GM23338 (cell line): ENCODE results near the gene ZDHHC3. TPM values are rescaled to one million over a fixed set of nuclear protein-coding genes. Genes with fewer than 3 reads are reported as not detected.

Experiments
- ATAC-seq: fragments of 200-7000 bp; cut with Tn5 transposase; 3 replicates; pipeline ENCODE4 v1.9.1; 2020
- DNase-seq: peaks from one replicate; pipeline ENCODE4 v3.0.0-alpha.2; 2015; ENCODE audit warnings: low spot score
- H2AFZ ChIP-seq: fragments of 200-600 bp; sonication (generic); 2 replicates; pipeline ENCODE4 v1.8.0; 2016; ENCODE audit warnings: antibody characterized with exemption, mild to moderate bottlenecking, moderate library complexity
- H3F3A ChIP-seq: fragments of 200-600 bp; sonication (generic); replicated peaks from 2 replicates; pipeline ENCODE4 v1.8.0; 2017; ENCODE audit warnings: antibody characterized with exemption, mixed run types, low read depth
- H3K27ac ChIP-seq: fragments of 200-600 bp; sonication (generic); 2 replicates; pipeline ENCODE4 v1.6.1; 2016; ENCODE audit warnings: low read depth
- H3K27me3 ChIP-seq: fragments of 200-600 bp; sonication (generic); 2 replicates; pipeline ENCODE4 v1.8.0; 2016; ENCODE audit warnings: mild to moderate bottlenecking, mixed run types, moderate library complexity; ENCODE audit not compliant: insufficient read depth
- H3K36me3 ChIP-seq: fragments of 200-600 bp; sonication (generic); 2 replicates; pipeline ENCODE4 v1.8.0; 2016; ENCODE audit warnings: mild to moderate bottlenecking; ENCODE audit not compliant: insufficient read depth
- H3K4me1 ChIP-seq: fragments of 200-600 bp; sonication (generic); 2 replicates; pipeline ENCODE4 v1.8.0; 2016; ENCODE audit warnings: mild to moderate bottlenecking, moderate library complexity; ENCODE audit not compliant: insufficient read depth
- H3K4me2 ChIP-seq: fragments of 200-600 bp; sonication (generic); 2 replicates; pipeline ENCODE4 v1.7.1; 2017; ENCODE audit warnings: mixed run types
- H3K4me3 ChIP-seq: fragments of 200-600 bp; sonication (generic); 2 replicates; pipeline ENCODE4 v1.6.1; 2016; ENCODE audit warnings: mixed run types
- H3K79me2 ChIP-seq: fragments of 200-600 bp; sonication (generic); replicated peaks from 2 replicates; pipeline ENCODE4 v1.8.0; 2017; ENCODE audit warnings: mild to moderate bottlenecking; ENCODE audit not compliant: insufficient read depth
- H3K9me2 ChIP-seq: fragments of 200-600 bp; sonication (generic); 2 replicates; pipeline ENCODE4 v1.8.0; 2017; ENCODE audit not compliant: insufficient read depth
- H4K20me1 ChIP-seq: fragments of 200-600 bp; sonication (generic); replicated peaks from 2 replicates; pipeline ENCODE4 v1.8.0; 2017; ENCODE audit warnings: mild to moderate bottlenecking; ENCODE audit not compliant: insufficient read depth
- H3K27ac Mint-ChIP-seq: 2 replicates; pipeline ENCODE4 v1.8.0; 2020; ENCODE audit warnings: inconsistent platforms, mild to moderate bottlenecking, moderate library complexity, mixed read lengths
- H3K27me3 Mint-ChIP-seq: 3 replicates; pipeline ENCODE4 v1.8.0; 2022; ENCODE audit warnings: low read depth, mild to moderate bottlenecking, moderate library complexity, mixed read lengths, inconsistent platforms; ENCODE audit not compliant: insufficient read depth, poor library complexity
- H3K36me3 Mint-ChIP-seq: 3 replicates; pipeline ENCODE4 v1.8.0; 2021; ENCODE audit warnings: low read depth, mild to moderate bottlenecking, inconsistent platforms, moderate library complexity, mixed read lengths
- H3K4me1 Mint-ChIP-seq: 3 replicates; pipeline ENCODE4 v1.8.0; 2020; ENCODE audit warnings: mild to moderate bottlenecking, inconsistent platforms, mixed read lengths
- H3K4me3 Mint-ChIP-seq: 3 replicates; pipeline ENCODE4 v1.8.0; 2021; ENCODE audit warnings: moderate library complexity, mild to moderate bottlenecking, inconsistent platforms, mixed read lengths
- H3K9me3 Mint-ChIP-seq: 3 replicates; pipeline ENCODE4 v1.8.0; 2020; ENCODE audit warnings: moderate library complexity, mild to moderate bottlenecking, inconsistent platforms, mixed read lengths
- CREB1 ChIP-seq: fragments of 250-450 bp; sonication (Bioruptor Pico); IDR thresholded peaks from 2 replicates; pipeline ENCODE4 v1.5.0; 2020; ENCODE audit warnings: low read depth, mild to moderate bottlenecking, moderate library complexity
- EZH2 ChIP-seq: fragments of 200-600 bp; sonication (generic); IDR thresholded peaks from one replicate; pipeline ENCODE4 v1.8.0; 2017; ENCODE audit warnings: antibody characterized with exemption, mild to moderate bottlenecking, low read depth; ENCODE audit not compliant: unreplicated experiment
- EZH2phosphoT487 ChIP-seq: fragments of 200-600 bp; sonication (generic); IDR thresholded peaks from one replicate; pipeline ENCODE4 v1.8.1; 2018; ENCODE audit warnings: antibody characterized with exemption; ENCODE audit not compliant: unreplicated experiment
- JUNB ChIP-seq: IDR thresholded peaks from one replicate; pipeline ENCODE4 v1.6.1; 2016; ENCODE audit warnings: antibody characterized with exemption; ENCODE audit not compliant: unreplicated experiment
- NANOG ChIP-seq: IDR thresholded peaks from 2 replicates; pipeline ENCODE4 v1.6.1; 2016; ENCODE audit warnings: antibody characterized with exemption, borderline replicate concordance
- POLR2AphosphoS5 ChIP-seq: IDR thresholded peaks from 2 replicates; pipeline ENCODE4 v1.6.1; 2016; ENCODE audit warnings: antibody characterized with exemption, low read depth
- STAT1 ChIP-seq: IDR thresholded peaks from one replicate; pipeline ENCODE4 v1.6.1; 2016; ENCODE audit warnings: antibody characterized with exemption; ENCODE audit not compliant: unreplicated experiment
- ZNF114 ChIP-seq: fragments of 250-450 bp; sonication (Bioruptor Pico); IDR thresholded peaks from 2 replicates; pipeline ENCODE4 v1.5.0; 2020; ENCODE audit warnings: mild to moderate bottlenecking, moderate library complexity
- ZNF331 ChIP-seq: fragments of 250-450 bp; sonication (Bioruptor Pico); IDR thresholded peaks from 2 replicates; pipeline ENCODE4 v1.5.0; 2020; ENCODE audit warnings: low read depth, mild to moderate bottlenecking, moderate library complexity
- polyA plus RNA-seq: library from polyadenylated mRNA; unstranded; fragments of >200 nt; fragmentation: Nextera tagmentation; extraction: Ambion mirVana; gene quantifications from 2 replicates; pipeline ENCODE4 v1.2.1, GENCODE V29; 2016
- total RNA-seq: library from RNA; depleted of rRNA; stranded (reverse); fragments of >200 nt; shearing (Covaris generic); gene quantifications from 2 replicates; pipeline ENCODE4 v1.2.3, GENCODE V29; 2014
- TF ChIP-seq, protein P1 (sequence below), 2 experiments: fragments of 200-600 bp in 1 of 2; sonication (generic) in 1 of 2; conservative IDR thresholded peaks; 2 replicates each; pipeline versions ENCODE4 v1.5.1 to v1.6.1; 2016 to 2017; ENCODE audit warnings: antibody characterized with exemption in 2 of 2, low read depth in 2 of 2, mild to moderate bottlenecking in 2 of 2, moderate library complexity in 1 of 2
- TF ChIP-seq, protein P2 (sequence below): fragments of 250-450 bp; sonication (Bioruptor Pico); IDR thresholded peaks from 2 replicates; pipeline ENCODE4 v1.5.0; 2020; ENCODE audit warnings: mild to moderate bottlenecking, moderate library complexity
- TF ChIP-seq, protein P3 (sequence below): IDR thresholded peaks from 2 replicates; pipeline ENCODE4 v1.6.1; 2016; ENCODE audit warnings: antibody characterized with exemption
- TF ChIP-seq, protein P4 (sequence below): IDR thresholded peaks from one replicate; pipeline ENCODE4 v1.6.1; 2018; ENCODE audit warnings: antibody characterized with exemption; ENCODE audit not compliant: unreplicated experiment

Gene ZDHHC3
- total and polyA plus RNA-seq, 2 experiments from 2014 or later = 28.9 to 84.2 TPM

DNA sequence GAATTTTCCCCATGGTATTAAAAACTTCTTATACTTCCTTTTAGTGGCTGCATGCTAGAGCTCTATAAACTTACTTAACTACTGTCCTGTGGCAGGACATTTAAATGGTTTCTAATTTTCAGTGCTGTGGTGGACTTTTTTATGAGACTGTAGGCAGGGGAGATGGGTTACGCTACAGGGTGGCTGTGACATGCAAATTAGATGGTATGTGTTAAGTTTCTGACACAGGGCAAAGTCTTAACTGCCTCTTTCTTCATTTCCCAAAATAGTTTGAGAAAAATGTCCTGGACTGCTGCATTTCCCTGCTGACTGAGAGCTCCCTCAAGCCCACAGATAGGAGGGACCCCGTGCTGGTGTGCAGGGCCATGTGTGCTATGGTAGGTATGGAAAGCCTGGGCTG is 79.5 kb downstream of the ZDHHC3 start:
- no peak overlapping the region for H3K4me3 ChIP-seq
- Mint-ChIP-seq H3K4me1 (peaks cover 18% of the 10 kb centered on the region), H3K9me3 (no peaks in the 10 kb centered on the region; the same call in 2 of the 3 replicates), H3K27me3 (peaks cover 12% of the 10 kb centered on the region), H3K27ac (no peak overlapping the region), H3K4me3 (no peak overlapping the region), H3K36me3 (no peaks in the 10 kb centered on the region)
- TF ChIP-seq, protein P1, sequence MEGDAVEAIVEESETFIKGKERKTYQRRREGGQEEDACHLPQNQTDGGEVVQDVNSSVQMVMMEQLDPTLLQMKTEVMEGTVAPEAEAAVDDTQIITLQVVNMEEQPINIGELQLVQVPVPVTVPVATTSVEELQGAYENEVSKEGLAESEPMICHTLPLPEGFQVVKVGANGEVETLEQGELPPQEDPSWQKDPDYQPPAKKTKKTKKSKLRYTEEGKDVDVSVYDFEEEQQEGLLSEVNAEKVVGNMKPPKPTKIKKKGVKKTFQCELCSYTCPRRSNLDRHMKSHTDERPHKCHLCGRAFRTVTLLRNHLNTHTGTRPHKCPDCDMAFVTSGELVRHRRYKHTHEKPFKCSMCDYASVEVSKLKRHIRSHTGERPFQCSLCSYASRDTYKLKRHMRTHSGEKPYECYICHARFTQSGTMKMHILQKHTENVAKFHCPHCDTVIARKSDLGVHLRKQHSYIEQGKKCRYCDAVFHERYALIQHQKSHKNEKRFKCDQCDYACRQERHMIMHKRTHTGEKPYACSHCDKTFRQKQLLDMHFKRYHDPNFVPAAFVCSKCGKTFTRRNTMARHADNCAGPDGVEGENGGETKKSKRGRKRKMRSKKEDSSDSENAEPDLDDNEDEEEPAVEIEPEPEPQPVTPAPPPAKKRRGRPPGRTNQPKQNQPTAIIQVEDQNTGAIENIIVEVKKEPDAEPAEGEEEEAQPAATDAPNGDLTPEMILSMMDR (conservative IDR thresholded peaks at IDR 0.05; ENCODE audit: low read depth in 2 of 2) = no peak
- TF ChIP-seq ZNF331 (CRISPR knock-in tag) (no peak), EZH2phosphoT487 (no peak), EZH2 (no peak), CREB1 (no peak), STAT1 (no peak), ZNF114 (CRISPR knock-in tag) (no peak), NANOG (no peak), JUNB (no peak), POLR2AphosphoS5 (no peak)
- TF ChIP-seq, protein P2, sequence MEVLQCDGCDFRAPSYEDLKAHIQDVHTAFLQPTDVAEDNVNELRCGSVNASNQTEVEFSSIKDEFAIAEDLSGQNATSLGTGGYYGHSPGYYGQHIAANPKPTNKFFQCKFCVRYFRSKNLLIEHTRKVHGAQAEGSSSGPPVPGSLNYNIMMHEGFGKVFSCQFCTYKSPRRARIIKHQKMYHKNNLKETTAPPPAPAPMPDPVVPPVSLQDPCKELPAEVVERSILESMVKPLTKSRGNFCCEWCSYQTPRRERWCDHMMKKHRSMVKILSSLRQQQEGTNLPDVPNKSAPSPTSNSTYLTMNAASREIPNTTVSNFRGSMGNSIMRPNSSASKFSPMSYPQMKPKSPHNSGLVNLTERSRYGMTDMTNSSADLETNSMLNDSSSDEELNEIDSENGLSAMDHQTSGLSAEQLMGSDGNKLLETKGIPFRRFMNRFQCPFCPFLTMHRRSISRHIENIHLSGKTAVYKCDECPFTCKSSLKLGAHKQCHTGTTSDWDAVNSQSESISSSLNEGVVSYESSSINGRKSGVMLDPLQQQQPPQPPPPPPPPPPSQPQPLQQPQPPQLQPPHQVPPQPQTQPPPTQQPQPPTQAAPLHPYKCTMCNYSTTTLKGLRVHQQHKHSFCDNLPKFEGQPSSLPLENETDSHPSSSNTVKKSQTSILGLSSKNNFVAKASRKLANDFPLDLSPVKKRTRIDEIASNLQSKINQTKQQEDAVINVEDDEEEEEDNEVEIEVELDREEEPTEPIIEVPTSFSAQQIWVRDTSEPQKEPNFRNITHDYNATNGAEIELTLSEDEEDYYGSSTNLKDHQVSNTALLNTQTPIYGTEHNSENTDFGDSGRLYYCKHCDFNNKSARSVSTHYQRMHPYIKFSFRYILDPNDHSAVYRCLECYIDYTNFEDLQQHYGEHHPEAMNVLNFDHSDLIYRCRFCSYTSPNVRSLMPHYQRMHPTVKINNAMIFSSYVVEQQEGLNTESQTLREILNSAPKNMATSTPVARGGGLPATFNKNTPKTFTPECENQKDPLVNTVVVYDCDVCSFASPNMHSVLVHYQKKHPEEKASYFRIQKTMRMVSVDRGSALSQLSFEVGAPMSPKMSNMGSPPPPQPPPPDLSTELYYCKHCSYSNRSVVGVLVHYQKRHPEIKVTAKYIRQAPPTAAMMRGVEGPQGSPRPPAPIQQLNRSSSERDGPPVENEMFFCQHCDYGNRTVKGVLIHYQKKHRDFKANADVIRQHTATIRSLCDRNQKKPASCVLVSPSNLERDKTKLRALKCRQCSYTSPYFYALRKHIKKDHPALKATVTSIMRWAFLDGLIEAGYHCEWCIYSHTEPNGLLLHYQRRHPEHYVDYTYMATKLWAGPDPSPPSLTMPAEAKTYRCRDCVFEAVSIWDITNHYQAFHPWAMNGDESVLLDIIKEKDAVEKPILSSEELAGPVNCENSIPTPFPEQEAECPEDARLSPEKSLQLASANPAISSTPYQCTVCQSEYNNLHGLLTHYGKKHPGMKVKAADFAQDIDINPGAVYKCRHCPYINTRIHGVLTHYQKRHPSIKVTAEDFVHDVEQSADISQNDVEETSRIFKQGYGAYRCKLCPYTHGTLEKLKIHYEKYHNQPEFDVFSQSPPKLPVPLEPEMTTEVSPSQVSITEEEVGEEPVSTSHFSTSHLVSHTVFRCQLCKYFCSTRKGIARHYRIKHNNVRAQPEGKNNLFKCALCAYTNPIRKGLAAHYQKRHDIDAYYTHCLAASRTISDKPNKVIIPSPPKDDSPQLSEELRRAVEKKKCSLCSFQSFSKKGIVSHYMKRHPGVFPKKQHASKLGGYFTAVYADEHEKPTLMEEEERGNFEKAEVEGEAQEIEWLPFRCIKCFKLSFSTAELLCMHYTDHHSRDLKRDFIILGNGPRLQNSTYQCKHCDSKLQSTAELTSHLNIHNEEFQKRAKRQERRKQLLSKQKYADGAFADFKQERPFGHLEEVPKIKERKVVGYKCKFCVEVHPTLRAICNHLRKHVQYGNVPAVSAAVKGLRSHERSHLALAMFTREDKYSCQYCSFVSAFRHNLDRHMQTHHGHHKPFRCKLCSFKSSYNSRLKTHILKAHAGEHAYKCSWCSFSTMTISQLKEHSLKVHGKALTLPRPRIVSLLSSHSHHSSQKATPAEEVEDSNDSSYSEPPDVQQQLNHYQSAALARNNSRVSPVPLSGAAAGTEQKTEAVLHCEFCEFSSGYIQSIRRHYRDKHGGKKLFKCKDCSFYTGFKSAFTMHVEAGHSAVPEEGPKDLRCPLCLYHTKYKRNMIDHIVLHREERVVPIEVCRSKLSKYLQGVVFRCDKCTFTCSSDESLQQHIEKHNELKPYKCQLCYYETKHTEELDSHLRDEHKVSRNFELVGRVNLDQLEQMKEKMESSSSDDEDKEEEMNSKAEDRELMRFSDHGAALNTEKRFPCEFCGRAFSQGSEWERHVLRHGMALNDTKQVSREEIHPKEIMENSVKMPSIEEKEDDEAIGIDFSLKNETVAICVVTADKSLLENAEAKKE = no peak
- TF ChIP-seq, protein P3, sequence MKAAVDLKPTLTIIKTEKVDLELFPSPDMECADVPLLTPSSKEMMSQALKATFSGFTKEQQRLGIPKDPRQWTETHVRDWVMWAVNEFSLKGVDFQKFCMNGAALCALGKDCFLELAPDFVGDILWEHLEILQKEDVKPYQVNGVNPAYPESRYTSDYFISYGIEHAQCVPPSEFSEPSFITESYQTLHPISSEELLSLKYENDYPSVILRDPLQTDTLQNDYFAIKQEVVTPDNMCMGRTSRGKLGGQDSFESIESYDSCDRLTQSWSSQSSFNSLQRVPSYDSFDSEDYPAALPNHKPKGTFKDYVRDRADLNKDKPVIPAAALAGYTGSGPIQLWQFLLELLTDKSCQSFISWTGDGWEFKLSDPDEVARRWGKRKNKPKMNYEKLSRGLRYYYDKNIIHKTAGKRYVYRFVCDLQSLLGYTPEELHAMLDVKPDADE = no peak
- TF ChIP-seq, protein P4, sequence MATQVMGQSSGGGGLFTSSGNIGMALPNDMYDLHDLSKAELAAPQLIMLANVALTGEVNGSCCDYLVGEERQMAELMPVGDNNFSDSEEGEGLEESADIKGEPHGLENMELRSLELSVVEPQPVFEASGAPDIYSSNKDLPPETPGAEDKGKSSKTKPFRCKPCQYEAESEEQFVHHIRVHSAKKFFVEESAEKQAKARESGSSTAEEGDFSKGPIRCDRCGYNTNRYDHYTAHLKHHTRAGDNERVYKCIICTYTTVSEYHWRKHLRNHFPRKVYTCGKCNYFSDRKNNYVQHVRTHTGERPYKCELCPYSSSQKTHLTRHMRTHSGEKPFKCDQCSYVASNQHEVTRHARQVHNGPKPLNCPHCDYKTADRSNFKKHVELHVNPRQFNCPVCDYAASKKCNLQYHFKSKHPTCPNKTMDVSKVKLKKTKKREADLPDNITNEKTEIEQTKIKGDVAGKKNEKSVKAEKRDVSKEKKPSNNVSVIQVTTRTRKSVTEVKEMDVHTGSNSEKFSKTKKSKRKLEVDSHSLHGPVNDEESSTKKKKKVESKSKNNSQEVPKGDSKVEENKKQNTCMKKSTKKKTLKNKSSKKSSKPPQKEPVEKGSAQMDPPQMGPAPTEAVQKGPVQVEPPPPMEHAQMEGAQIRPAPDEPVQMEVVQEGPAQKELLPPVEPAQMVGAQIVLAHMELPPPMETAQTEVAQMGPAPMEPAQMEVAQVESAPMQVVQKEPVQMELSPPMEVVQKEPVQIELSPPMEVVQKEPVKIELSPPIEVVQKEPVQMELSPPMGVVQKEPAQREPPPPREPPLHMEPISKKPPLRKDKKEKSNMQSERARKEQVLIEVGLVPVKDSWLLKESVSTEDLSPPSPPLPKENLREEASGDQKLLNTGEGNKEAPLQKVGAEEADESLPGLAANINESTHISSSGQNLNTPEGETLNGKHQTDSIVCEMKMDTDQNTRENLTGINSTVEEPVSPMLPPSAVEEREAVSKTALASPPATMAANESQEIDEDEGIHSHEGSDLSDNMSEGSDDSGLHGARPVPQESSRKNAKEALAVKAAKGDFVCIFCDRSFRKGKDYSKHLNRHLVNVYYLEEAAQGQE = no peak
- H3K4me1 ChIP-seq = no peaks in the 10 kb centered on the region; the same call in 1 of the 2 replicates
- H3K79me2 ChIP-seq = no peaks in the 10 kb centered on the region
- DNase-seq (no peak), ATAC-seq (no peak)
- no peak overlapping the region for H2AFZ ChIP-seq
- H3K9me2 ChIP-seq = no peaks in the 10 kb centered on the region
- no peak overlapping the region for H3K27ac ChIP-seq
- no peaks in the 10 kb centered on the region for H3K27me3 ChIP-seq
- no peak overlapping the region for H3K4me2 ChIP-seq
- H3K36me3 ChIP-seq = no peaks in the 10 kb centered on the region
- H4K20me1 ChIP-seq = no peaks in the 10 kb centered on the region
- no peaks in the 10 kb centered on the region for H3F3A ChIP-seq
